K562 (cell line): Measurements from ENCODE around the gene SPATC1L.

Experiments
- ESRRA ChIP-seq: fragments of 450-650 bp; IDR thresholded peaks from 2 replicates; pipeline ENCODE4 v1.6.1; 2014; ENCODE audit warnings: low read depth, mild to moderate bottlenecking, moderate library complexity, borderline replicate concordance
- HMG20B ChIP-seq: fragments of 250-450 bp; sonication (Bioruptor Pico); IDR thresholded peaks from 2 replicates; pipeline ENCODE4 v1.5.0; 2021; ENCODE audit warnings: mild to moderate bottlenecking
- MAFF ChIP-seq: IDR thresholded peaks from 2 replicates; pipeline ENCODE4 v1.6.1; 2012; ENCODE audit warnings: low read length, improper control_type of control experiment
- NR3C1 ChIP-seq: sonication (generic); formaldehyde crosslinking; IDR thresholded peaks from 2 replicates; pipeline ENCODE4 v1.8.1; 2022; ENCODE audit warnings: missing genetic modification reagents
- POLR2AphosphoS5 ChIP-seq: IDR thresholded peaks from 2 replicates; pipeline ENCODE4 v1.6.1; 2011; ENCODE audit warnings: mild to moderate bottlenecking, low read depth, low read length, moderate library complexity; ENCODE audit not compliant: control insufficient read depth, insufficient read depth
- PRMT5 ChIP-seq: sonication (generic); formaldehyde crosslinking; IDR thresholded peaks from 2 replicates; pipeline ENCODE4 v1.5.0; 2020; ENCODE audit warnings: missing genetic modification reagents
- SMARCA5 ChIP-seq: fragments of 450-650 bp; IDR thresholded peaks from 2 replicates; pipeline ENCODE4 v1.6.1; 2016
- SP2 ChIP-seq: IDR thresholded peaks from 2 replicates; pipeline ENCODE4 v1.6.1; 2011; ENCODE audit warnings: mild to moderate bottlenecking, low read depth, low read length, moderate library complexity; ENCODE audit not compliant: poor library complexity, severe bottlenecking; ENCODE audit errors: extremely low read depth
- ZNF124 ChIP-seq: sonication (generic); formaldehyde crosslinking; IDR thresholded peaks from 2 replicates; pipeline ENCODE4 v1.8.1; 2022; ENCODE audit warnings: missing genetic modification reagents
- TF ChIP-seq, protein P1 (sequence below), 3 experiments: IDR thresholded peaks in 2 of 3; conservative IDR thresholded peaks in 1 of 3; 2 replicates each; pipeline ENCODE4 v1.5.1; 2011 to 2012; ENCODE audit warnings: low read length in 3 of 3, mild to moderate bottlenecking in 3 of 3, control low read depth in 2 of 3, improper control_type of control experiment in 1 of 3, inconsistent platforms in 1 of 3, low read depth in 1 of 3, mixed read lengths in 1 of 3, moderate library complexity in 1 of 3; ENCODE audit not compliant: insufficient read depth in 2 of 3
- TF ChIP-seq, protein P2 (sequence below): sonication (generic); formaldehyde crosslinking; IDR thresholded peaks from 2 replicates; pipeline ENCODE4 v1.8.1; 2023; ENCODE audit warnings: mild to moderate bottlenecking, missing genetic modification reagents
- TF ChIP-seq, protein P3 (sequence below): fragments of 250-450 bp; sonication (Bioruptor Pico); IDR thresholded peaks from 2 replicates; pipeline ENCODE4 v1.4.0; 2020; ENCODE audit warnings: mild to moderate bottlenecking, moderate library complexity, borderline replicate concordance
- TF ChIP-seq, protein P4 (sequence below): sonication (generic); formaldehyde crosslinking; IDR thresholded peaks from 2 replicates; pipeline ENCODE4 v1.8.0; 2023; ENCODE audit warnings: mild to moderate bottlenecking, missing genetic modification reagents

DNA sequence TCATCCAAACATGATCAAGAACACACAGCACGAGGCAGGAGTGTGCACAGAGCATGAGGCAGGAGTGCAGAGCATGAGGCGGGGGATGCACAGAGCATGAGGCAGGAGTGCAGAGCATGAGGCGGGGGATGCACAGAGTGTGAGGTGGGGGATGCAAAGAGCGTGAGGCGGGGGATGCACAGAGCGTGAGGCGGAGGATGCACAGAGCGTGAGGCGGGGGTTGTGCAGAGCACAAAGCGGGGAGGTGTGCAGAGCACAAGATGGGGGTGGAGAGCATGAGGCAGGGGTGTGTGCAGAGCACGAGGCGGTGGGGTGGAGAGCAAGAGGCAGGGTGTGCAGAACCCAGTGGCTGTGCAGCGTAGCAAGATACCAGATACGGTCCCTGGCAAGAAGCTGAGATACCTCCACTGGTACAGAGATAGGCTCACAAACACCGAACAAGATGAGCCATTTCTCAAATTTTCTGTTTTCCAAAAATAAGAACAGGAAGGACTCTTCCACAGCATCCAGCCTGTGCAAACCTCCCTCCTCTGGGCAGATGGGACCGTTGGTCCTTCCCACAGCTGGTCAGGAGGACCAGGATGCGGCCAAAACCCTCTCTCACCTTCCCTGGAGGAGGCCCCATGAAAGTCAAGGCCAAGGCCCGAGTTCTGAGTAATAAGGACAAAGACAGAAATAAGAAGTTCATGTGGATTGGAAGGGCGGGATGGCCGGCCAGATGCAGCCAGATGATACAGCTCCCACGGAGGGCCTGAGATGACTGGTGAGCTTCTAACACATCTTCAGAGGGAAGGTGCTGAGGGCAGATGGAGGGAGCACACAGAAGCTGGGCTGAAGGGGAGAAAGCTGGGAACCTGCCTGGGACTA lies 12.0 kb downstream of the SPATC1L start:
- TF ChIP-seq PRMT5 (CRISPR knock-in tag) (no peak), SMARCA5 (no peak), ZNF124 (no peak), NR3C1 (CRISPR knock-in tag) (no peak), MAFF (no peak), POLR2AphosphoS5 (no peak), SP2 (no peak), ESRRA (no peak), HMG20B (no peak)
- TF ChIP-seq, protein P1, sequence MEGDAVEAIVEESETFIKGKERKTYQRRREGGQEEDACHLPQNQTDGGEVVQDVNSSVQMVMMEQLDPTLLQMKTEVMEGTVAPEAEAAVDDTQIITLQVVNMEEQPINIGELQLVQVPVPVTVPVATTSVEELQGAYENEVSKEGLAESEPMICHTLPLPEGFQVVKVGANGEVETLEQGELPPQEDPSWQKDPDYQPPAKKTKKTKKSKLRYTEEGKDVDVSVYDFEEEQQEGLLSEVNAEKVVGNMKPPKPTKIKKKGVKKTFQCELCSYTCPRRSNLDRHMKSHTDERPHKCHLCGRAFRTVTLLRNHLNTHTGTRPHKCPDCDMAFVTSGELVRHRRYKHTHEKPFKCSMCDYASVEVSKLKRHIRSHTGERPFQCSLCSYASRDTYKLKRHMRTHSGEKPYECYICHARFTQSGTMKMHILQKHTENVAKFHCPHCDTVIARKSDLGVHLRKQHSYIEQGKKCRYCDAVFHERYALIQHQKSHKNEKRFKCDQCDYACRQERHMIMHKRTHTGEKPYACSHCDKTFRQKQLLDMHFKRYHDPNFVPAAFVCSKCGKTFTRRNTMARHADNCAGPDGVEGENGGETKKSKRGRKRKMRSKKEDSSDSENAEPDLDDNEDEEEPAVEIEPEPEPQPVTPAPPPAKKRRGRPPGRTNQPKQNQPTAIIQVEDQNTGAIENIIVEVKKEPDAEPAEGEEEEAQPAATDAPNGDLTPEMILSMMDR (IDR thresholded peaks at IDR 0.05 in 2 of 3, conservative IDR thresholded peaks at IDR 0.05 in 1 of 3; ENCODE audit: insufficient read depth in 2 of 3, low read depth in 1 of 3, low read length in 3 of 3) = no peak
- TF ChIP-seq, protein P2, sequence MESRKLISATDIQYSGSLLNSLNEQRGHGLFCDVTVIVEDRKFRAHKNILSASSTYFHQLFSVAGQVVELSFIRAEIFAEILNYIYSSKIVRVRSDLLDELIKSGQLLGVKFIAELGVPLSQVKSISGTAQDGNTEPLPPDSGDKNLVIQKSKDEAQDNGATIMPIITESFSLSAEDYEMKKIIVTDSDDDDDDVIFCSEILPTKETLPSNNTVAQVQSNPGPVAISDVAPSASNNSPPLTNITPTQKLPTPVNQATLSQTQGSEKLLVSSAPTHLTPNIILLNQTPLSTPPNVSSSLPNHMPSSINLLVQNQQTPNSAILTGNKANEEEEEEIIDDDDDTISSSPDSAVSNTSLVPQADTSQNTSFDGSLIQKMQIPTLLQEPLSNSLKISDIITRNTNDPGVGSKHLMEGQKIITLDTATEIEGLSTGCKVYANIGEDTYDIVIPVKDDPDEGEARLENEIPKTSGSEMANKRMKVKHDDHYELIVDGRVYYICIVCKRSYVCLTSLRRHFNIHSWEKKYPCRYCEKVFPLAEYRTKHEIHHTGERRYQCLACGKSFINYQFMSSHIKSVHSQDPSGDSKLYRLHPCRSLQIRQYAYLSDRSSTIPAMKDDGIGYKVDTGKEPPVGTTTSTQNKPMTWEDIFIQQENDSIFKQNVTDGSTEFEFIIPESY = no peak
- TF ChIP-seq, protein P3, sequence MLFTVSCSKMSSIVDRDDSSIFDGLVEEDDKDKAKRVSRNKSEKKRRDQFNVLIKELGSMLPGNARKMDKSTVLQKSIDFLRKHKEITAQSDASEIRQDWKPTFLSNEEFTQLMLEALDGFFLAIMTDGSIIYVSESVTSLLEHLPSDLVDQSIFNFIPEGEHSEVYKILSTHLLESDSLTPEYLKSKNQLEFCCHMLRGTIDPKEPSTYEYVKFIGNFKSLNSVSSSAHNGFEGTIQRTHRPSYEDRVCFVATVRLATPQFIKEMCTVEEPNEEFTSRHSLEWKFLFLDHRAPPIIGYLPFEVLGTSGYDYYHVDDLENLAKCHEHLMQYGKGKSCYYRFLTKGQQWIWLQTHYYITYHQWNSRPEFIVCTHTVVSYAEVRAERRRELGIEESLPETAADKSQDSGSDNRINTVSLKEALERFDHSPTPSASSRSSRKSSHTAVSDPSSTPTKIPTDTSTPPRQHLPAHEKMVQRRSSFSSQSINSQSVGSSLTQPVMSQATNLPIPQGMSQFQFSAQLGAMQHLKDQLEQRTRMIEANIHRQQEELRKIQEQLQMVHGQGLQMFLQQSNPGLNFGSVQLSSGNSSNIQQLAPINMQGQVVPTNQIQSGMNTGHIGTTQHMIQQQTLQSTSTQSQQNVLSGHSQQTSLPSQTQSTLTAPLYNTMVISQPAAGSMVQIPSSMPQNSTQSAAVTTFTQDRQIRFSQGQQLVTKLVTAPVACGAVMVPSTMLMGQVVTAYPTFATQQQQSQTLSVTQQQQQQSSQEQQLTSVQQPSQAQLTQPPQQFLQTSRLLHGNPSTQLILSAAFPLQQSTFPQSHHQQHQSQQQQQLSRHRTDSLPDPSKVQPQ (CRISPR knock-in tag) = no peak
- TF ChIP-seq, protein P4, sequence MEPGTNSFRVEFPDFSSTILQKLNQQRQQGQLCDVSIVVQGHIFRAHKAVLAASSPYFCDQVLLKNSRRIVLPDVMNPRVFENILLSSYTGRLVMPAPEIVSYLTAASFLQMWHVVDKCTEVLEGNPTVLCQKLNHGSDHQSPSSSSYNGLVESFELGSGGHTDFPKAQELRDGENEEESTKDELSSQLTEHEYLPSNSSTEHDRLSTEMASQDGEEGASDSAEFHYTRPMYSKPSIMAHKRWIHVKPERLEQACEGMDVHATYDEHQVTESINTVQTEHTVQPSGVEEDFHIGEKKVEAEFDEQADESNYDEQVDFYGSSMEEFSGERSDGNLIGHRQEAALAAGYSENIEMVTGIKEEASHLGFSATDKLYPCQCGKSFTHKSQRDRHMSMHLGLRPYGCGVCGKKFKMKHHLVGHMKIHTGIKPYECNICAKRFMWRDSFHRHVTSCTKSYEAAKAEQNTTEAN = no peak
